ENCODE results near the gene ACTA2. TPM values are rescaled to one million over a fixed set of nuclear protein-coding genes. Genes with fewer than 3 reads are reported as not detected.
"Not testable (repeated sequence)": the region's sequence is repeated elsewhere in the genome, so short reads cannot be mapped to it uniquely, and the experiment has no call there.

The ACTA2 gene
- total and polyA plus RNA-seq, 5 donors: 649 to 3,137 (median 773) TPM

DNA sequence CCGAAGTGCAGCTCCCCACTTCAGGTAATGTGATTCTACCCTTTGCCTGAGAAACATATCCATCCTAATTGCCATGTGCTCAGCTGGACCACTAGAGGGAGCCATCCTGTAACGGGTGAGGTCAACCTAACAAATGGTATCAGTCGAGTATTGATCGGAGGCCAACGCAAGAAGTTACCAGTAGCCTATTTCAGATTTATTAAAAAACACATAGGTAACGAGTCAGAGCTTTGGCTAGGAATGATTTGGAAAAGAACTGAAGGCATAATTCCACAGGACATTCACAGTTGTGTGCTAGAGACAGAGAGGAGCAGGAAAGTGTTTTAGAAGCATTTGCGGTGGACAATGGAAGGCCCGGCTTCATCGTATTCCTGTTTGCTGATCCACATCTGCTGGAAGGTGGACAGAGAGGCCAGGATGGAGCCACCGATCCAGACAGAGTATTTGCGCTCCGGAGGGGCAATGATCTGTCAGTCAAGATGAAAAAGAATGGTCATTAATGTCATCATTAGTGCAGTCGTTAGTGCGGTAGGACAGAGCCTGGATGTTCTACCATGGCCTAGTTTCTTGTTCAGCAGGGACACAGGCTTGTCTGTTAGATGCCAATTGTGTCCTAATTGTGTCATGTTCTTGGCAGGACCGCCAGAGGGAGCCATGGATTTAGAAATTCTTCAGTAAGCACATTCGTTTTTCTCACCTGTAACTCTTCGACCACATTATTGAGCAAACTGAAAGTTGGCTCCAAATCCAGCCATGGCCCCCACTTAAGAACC lies 17.5 kb downstream of the ACTA2 start:
- intact Hi-C loops (cut with DNase I): loop anchor here (2.0 to 10.0 kb wide), 6 partner anchors 52 to 282 kb away; partner anchors contain the start of gene FAS (in 2 of the 4)
- Histone ChIP-seq H3K4me3 (ENCODE audit: low read length) (no peak overlapping the region), H3K9me3 (ENCODE audit: control insufficient read depth, low read length) (no peaks in the 10 kb centered on the region), H3K27ac (ENCODE audit: low read length) (peak overlapping the region; percentile 55), H3K4me1 (ENCODE audit: control insufficient read depth, insufficient read depth, low read length) (peaks cover 3% of the 10 kb centered on the region), H3K27me3 (ENCODE audit: control insufficient read depth, insufficient read depth) (no peaks in the 10 kb centered on the region)
- WGBS: 34% methylated on average over 17 of the region's 17 CpGs
- peak; percentile 72 to 87 (median 75) for DNase-seq
- peak; percentile 44 to 69 for ATAC-seq

DNA sequence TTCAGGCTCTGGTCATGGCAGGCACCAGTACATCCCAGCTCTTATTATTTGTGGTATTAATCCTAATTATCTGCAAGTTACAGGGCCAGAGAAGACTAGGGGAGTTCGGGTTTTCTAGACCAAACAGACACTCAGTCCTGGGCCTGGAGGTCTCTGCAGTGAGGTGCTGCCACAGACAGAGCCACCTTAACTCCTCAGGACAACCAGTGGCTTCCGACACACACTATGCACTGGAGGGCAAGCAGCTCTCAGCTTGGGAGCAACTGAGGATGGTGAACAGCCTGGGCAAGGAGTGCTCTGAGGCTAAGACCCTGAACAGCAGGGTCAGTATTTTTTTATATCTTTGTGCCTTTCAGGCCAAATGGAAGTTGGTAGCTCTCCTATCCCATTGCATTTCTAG lies 19.0 kb downstream of the ACTA2 start:
- Histone ChIP-seq H3K9me3 (ENCODE audit: control insufficient read depth, low read length) (no peaks in the 10 kb centered on the region), H3K27me3 (ENCODE audit: control insufficient read depth, insufficient read depth) (no peaks in the 10 kb centered on the region), H3K4me1 (ENCODE audit: control insufficient read depth, insufficient read depth, low read length) (peaks cover 3% of the 10 kb centered on the region), H3K27ac (ENCODE audit: low read length) (no peak overlapping the region), H3K4me3 (ENCODE audit: low read length) (no peak overlapping the region)
- DNase-seq (no peak), ATAC-seq (peak; percentile 9 to 11)
- intact Hi-C loops (cut with DNase I): loop anchor here (2.0 to 10.0 kb wide), 3 partner anchors 96 to 281 kb away; no protein-coding TSS in a partner anchor
- WGBS: 84% methylated on average over 2 of the region's 2 CpGs

DNA sequence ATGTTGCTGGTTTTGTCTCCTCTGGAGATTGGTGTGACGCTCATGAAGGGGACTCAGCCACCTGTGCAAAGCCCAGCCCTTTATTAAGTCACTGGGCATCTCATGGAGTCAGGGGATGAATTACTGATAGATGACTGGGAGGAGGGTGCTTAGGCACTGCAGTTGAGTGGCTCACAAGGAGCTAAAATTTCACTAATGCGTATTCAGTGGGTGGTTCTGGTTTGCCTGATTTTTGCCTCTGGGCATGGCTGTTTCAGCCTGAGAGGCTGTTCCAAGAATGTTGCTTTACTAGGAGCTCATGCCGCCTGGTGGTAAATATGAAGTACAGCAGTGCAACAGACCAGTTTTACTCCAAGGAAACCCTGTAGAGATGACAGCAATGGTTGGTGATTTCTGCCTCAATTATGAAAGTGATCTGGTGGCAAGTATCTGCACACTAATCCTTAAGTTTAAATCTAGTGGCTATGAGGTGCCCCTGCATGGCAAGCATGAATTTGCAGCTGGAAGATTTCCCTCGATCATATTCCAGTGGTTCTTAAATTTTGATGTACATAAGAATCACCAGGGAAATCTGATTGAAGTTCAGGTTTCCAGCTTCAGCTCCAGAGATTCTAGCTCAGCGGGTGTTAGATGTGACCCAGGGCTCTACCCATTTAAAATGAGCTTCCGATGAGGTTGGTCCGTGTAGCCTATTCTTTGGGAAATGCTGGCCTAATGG lies 19.9 kb downstream of the ACTA2 start:
- Histone ChIP-seq H3K4me3 (ENCODE audit: low read length) (no peak overlapping the region), H3K27me3 (ENCODE audit: control insufficient read depth, insufficient read depth) (no peaks in the 10 kb centered on the region), H3K4me1 (ENCODE audit: control insufficient read depth, insufficient read depth, low read length) (peaks cover 3% of the 10 kb centered on the region), H3K27ac (ENCODE audit: low read length) (peak overlapping the region; percentile 50), H3K9me3 (ENCODE audit: control insufficient read depth, low read length) (no peaks in the 10 kb centered on the region)
- ATAC-seq (peak; percentile 68 to 80), DNase-seq (peak; percentile 48 to 70 (median 66))
- intact Hi-C loops (cut with DNase I): loop anchor here (2.0 to 10.0 kb wide), 3 partner anchors 95 to 282 kb away; no protein-coding TSS in a partner anchor
- 45% methylated on average over 7 of the region's 7 CpGs for WGBS

DNA sequence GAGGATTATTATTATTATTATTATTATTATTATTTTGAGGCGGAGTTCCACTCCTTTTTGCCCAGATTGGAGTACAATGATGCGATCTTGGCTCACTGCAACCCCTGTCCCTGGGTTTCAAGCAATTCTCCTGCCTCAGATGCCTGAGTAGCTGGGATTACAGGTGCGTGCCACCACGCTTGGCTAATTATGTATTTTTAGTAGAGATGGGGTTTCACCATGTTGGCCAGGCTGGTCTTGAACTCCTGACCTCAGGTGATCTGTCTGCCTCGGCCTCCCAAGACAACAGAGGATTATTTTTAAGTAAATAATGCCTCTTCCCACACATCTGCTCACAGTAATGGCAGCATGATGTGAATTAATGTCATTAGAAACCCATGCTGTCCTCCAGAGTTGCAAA lies 20.5 kb downstream of the ACTA2 start:
- not testable (repeated sequence) for ATAC-seq; H3K9me3 ChIP-seq (ENCODE audit: control insufficient read depth, low read length); H3K4me3 ChIP-seq (ENCODE audit: low read length); H3K4me1 ChIP-seq (ENCODE audit: control insufficient read depth, insufficient read depth, low read length); DNase-seq; H3K27me3 ChIP-seq (ENCODE audit: control insufficient read depth, insufficient read depth)
- intact Hi-C loops (cut with DNase I): loop anchor here (2.0 to 10.0 kb wide), 3 partner anchors 95 to 283 kb away; no protein-coding TSS in a partner anchor
- WGBS: 92% methylated on average over 5 of the region's 5 CpGs
- peak overlapping the region; percentile 50 for H3K27ac ChIP-seq (ENCODE audit: low read length)

DNA sequence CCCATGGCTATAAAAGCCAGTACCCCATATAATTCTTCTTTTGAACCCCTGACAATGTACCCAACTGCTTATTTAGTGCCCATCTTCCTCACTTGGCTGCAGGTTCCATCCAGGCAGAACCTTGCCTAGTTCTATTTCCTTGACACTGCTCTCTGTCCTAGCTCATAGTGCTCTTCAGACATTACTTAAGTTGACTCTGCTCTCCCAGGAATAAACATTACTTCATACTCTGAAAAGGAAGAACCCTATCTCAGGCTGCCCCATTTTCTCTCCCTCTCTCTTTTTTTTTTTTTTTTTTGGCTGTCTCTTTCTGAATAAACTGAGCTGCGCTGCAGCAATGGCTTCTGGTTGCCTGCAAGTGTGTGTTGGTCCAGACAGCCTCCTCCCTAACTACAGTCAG lies 21.0 kb downstream of the ACTA2 start:
- no peak for DNase-seq
- Histone ChIP-seq H3K27me3 (ENCODE audit: control insufficient read depth, insufficient read depth) (no peaks in the 10 kb centered on the region), H3K4me3 (ENCODE audit: low read length) (no peak overlapping the region), H3K9me3 (ENCODE audit: control insufficient read depth, low read length) (no peaks in the 10 kb centered on the region), H3K4me1 (ENCODE audit: control insufficient read depth, insufficient read depth, low read length) (peaks cover 8% of the 10 kb centered on the region), H3K27ac (ENCODE audit: low read length) (peak overlapping the region; percentile 64)
- intact Hi-C loops (cut with DNase I): loop anchor here in 3 of 4 donors (5.0 to 10.0 kb wide), 2 partner anchors 94 to 283 kb away; no protein-coding TSS in a partner anchor
- 68% methylated on average over 1 of the region's 1 CpG for WGBS
- peak; percentile 19 to 41 for ATAC-seq

DNA sequence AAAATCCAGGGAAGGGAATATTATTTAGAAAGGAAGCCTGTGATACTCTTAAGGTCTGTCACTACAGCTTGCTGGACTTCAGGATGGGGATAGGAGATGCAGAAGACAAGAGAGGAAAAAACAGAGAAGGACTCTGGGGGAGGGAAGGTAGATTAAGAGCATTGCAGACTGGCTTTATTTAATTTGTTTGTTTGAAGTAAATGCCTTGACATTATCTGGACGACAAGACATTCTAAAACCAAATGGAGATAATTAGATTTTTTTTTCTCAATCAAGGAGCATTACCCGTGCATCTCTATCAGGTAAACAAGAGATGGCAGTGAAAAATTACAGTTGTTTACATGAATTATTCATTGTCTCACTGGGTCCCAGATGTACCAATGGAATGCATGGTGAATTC lies 24.3 kb downstream of the ACTA2 start:
- peaks cover 8% of the 10 kb centered on the region for H3K4me1 ChIP-seq (ENCODE audit: control insufficient read depth, insufficient read depth, low read length)
- WGBS: 65% methylated on average over 2 of the region's 2 CpGs
- no peak overlapping the region for H3K27ac ChIP-seq (ENCODE audit: low read length)
- intact Hi-C loops (cut with DNase I): no loop called here
- no peaks in the 10 kb centered on the region for H3K27me3 ChIP-seq (ENCODE audit: control insufficient read depth, insufficient read depth)
- DNase-seq (no peak), ATAC-seq (no peak)
- H3K4me3 ChIP-seq (ENCODE audit: low read length): no peak overlapping the region
- H3K9me3 ChIP-seq (ENCODE audit: control insufficient read depth, low read length): no peaks in the 10 kb centered on the region

DNA sequence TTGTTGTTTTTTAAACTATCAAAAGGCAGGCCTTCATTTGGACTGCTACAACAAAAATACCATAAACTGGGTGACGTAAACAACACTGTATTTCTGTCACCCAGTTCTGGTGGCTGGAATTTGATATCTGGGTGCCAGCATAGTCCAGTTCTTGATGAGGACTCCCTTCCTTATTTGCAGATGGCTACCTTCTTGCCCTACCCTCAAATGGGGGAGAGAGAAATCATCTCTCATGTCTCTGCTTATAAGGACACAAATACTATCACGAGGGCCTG lies 25.2 kb downstream of the ACTA2 start:
- Histone ChIP-seq H3K4me3 (ENCODE audit: low read length) (no peak overlapping the region), H3K27me3 (ENCODE audit: control insufficient read depth, insufficient read depth) (no peaks in the 10 kb centered on the region), H3K9me3 (ENCODE audit: control insufficient read depth, low read length) (no peaks in the 10 kb centered on the region), H3K4me1 (ENCODE audit: control insufficient read depth, insufficient read depth, low read length) (peaks cover 6% of the 10 kb centered on the region), H3K27ac (ENCODE audit: low read length) (peak overlapping the region; percentile 75)
- 51% methylated on average over 2 of the region's 2 CpGs for WGBS
- ATAC-seq (no peak), DNase-seq (no peak)
- intact Hi-C loops (cut with DNase I): no loop called here

DNA sequence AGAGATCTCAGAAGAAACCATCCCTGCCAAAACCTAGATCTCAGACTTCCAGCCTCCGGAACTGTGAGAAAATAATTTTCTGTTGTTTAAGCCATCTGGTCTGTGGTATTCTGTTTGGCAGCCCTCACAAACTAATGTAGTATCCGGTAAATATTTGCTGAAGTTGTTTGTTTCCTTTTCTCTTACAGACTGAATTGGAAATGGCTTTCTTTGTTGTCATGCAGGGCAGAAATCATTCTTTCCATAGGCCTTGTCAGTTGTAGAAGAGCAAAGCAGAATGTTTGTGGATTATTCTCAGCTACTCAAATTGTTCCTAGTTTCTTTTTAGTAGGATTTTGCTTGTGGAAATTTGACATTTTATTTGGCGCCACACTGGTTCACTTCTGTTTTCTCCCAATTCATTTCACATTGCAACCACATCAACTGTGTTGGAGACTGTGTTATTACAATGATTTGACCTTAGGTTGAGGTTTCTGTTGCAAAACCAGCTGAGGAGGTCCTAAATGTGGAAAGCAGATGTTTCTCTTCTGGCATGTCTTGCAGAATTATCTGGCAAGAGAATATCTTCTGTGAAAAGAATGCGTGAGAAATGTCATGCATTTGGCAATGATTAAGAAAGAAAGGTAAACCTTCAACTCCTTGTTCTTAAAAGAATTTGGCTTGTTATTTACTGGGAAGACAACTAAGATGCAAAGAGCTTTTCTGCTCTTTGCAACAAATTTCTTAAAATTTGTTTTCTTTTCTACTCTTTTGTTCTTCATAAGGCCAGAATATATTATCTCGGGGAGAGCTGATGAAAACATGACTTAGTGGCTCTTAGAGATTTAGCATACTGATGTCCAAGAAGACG lies 25.8 kb downstream of the ACTA2 start:
- H3K27ac ChIP-seq (ENCODE audit: low read length): peak overlapping the region; percentile 42
- peaks cover 5% of the 10 kb centered on the region for H3K4me1 ChIP-seq (ENCODE audit: control insufficient read depth, insufficient read depth, low read length)
- no peak overlapping the region for H3K4me3 ChIP-seq (ENCODE audit: low read length)
- 28% methylated on average over 6 of the region's 6 CpGs for WGBS
- intact Hi-C loops (cut with DNase I): no loop called here
- DNase-seq: no peak
- ATAC-seq: peak; percentile 57 to 69
- no peaks in the 10 kb centered on the region for H3K27me3 ChIP-seq (ENCODE audit: control insufficient read depth, insufficient read depth)
- no peaks in the 10 kb centered on the region for H3K9me3 ChIP-seq (ENCODE audit: control insufficient read depth, low read length)

DNA sequence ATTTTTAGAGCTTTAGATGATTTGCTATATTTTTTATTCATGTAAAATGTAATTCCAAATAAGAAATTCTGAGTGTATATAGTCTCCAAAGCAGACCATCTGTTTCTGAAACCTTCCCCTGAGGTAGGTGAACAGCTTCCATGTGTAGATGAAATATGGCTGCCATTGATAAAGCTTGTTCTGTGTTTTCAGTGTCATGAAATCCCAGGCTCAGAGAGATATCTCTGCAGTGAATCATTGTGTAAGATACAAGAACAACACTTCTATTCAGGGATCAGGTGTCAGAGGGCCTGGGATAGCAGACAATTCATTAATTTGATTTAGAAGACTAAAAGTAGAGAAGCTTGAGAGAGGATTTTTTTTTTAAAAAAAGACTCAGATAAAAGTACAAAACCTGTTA lies 29.1 kb downstream of the ACTA2 start:
- intact Hi-C loops (cut with DNase I): no loop called here

DNA sequence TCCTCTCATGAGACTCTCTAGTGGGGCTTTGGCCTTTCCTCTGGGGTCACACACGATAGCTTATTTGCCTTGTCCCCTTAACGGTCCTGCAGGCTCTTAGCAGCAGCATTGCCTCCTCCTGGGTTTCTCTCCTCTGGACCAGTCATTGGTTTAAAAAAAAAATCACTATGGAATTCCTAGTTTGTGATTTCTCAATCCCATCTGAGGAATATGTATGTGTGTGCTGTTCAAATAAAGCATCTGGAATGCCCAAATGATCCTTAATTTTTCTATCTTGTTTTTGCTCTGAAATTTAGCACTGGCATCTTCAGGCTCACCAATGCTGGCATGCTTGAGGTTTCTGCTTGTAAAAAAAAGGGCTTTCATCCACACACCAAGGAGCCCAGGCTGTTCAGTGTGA lies 30.5 kb downstream of the ACTA2 start:
- ATAC-seq: no peak
- H3K27me3 ChIP-seq (ENCODE audit: control insufficient read depth, insufficient read depth): no peaks in the 10 kb centered on the region

More for the DNA sequence above, 29.1 kb downstream of the ACTA2 start:
- DNase-seq (no peak), ATAC-seq (no peak)
- no peak overlapping the region for H3K4me3 ChIP-seq (ENCODE audit: low read length)
- no peaks in the 10 kb centered on the region for H3K27me3 ChIP-seq (ENCODE audit: control insufficient read depth, insufficient read depth)
- peaks cover 8% of the 10 kb centered on the region for H3K4me1 ChIP-seq (ENCODE audit: control insufficient read depth, insufficient read depth, low read length)
- no peak overlapping the region for H3K27ac ChIP-seq (ENCODE audit: low read length)
- no peaks in the 10 kb centered on the region for H3K9me3 ChIP-seq (ENCODE audit: control insufficient read depth, low read length)

More for the DNA sequence above, 30.5 kb downstream of the ACTA2 start:
- Histone ChIP-seq H3K4me3 (ENCODE audit: low read length) (no peak overlapping the region), H3K9me3 (ENCODE audit: control insufficient read depth, low read length) (no peaks in the 10 kb centered on the region), H3K27ac (ENCODE audit: low read length) (no peak overlapping the region), H3K4me1 (ENCODE audit: control insufficient read depth, insufficient read depth, low read length) (peaks cover 4% of the 10 kb centered on the region)
- WGBS: 74% methylated on average over 2 of the region's 2 CpGs
- intact Hi-C loops (cut with DNase I): no loop called here
- no peak for DNase-seq

Data from right cardiac atrium (tissue), 5 donors.